Measurements from ENCODE around the gene TMEM237. TPM values are rescaled to one million over a fixed set of nuclear protein-coding genes. Genes with fewer than 3 reads are reported as not detected.
A peak's percentile ranks its signal among the peaks of the same experiment; 100 is the strongest.

TMEM237 gene
- total and polyA plus RNA-seq, 2 donors = 16.6 to 56.5 TPM

DNA sequence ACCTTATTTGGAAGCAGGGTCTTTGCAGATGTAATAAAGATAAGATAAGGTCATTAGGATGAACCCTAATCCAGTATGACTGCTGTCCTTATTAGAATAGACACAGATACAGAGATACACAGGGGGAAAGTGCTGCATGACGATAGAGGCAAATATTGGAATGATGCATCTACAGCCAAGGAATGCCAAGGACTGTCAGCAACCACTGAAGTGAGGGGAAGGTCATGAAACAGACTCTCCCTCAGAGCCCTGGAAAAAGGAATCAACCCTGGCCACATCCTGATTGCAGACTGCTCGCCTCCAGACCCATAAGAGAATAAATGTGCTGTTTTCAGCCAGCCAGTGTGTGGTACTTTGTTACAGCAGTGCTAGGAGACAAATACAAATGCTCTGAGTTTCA lies 14.8 kb downstream of the TMEM237 start:
- no peaks in the 10 kb centered on the region for H3K36me3 ChIP-seq (ENCODE audit: insufficient read depth)
- 62% methylated on average over 2 of the region's 2 CpGs for WGBS
- no peak for DNase-seq (ENCODE audit: extremely low spot score)
- H3K27ac ChIP-seq (ENCODE audit: low read depth) = no peak overlapping the region
- no peak overlapping the region for H3K4me3 ChIP-seq (ENCODE audit: low read depth, low read length)
- H3K4me1 ChIP-seq (ENCODE audit: insufficient read depth) = no peaks in the 10 kb centered on the region

DNA sequence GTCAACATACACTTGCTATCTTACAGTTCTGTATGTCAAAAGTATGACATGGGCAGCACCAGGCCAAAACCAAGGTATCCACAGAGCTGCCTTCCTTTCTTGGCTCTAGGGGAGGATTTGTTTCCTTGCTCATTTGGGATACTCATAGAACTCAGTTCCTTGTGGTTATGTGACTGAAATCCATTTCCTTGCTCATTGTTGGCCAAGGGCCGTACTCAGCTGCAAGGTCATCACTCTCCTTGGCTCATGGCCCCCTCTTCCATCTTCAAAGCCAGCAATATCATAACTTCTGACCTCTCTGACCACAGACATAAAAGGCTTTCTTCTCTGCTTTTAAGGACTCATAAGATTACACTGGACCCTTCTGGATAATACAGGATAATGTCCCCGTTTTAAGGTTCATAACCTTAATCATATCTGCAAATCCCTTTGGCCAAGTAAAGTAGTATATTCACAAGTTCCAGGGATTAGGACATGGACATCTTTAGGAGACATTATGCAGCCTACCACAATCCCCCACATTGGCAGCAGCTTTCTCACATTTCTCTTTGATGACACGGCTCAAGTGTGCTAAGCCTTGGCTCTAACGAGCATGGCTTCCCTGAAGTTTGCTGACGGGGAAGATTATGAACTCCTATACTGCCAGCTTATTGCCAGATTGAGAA lies 20.9 kb downstream of the TMEM237 start:
- 40% methylated on average over 5 of the region's 5 CpGs for WGBS
- Histone ChIP-seq H3K4me3 (ENCODE audit: low read depth, low read length) (no peak overlapping the region), H3K27ac (ENCODE audit: low read depth) (no peak overlapping the region), H3K4me1 (ENCODE audit: insufficient read depth) (no peaks in the 10 kb centered on the region), H3K36me3 (ENCODE audit: insufficient read depth) (no peaks in the 10 kb centered on the region)
- DNase-seq (ENCODE audit: extremely low spot score) = no peak

GRCh38 chr2:201621293-201621999 lies 21.9 kb downstream of the TMEM237 start:
- WGBS = 82% methylated on average over 4 of the region's 4 CpGs
- Histone ChIP-seq H3K4me1 (ENCODE audit: insufficient read depth) (no peaks in the 10 kb centered on the region), H3K27ac (ENCODE audit: low read depth) (no peak overlapping the region), H3K4me3 (ENCODE audit: low read depth, low read length) (no peak overlapping the region), H3K36me3 (ENCODE audit: insufficient read depth) (no peaks in the 10 kb centered on the region)
- DNase-seq (ENCODE audit: extremely low spot score) = no peak

DNA sequence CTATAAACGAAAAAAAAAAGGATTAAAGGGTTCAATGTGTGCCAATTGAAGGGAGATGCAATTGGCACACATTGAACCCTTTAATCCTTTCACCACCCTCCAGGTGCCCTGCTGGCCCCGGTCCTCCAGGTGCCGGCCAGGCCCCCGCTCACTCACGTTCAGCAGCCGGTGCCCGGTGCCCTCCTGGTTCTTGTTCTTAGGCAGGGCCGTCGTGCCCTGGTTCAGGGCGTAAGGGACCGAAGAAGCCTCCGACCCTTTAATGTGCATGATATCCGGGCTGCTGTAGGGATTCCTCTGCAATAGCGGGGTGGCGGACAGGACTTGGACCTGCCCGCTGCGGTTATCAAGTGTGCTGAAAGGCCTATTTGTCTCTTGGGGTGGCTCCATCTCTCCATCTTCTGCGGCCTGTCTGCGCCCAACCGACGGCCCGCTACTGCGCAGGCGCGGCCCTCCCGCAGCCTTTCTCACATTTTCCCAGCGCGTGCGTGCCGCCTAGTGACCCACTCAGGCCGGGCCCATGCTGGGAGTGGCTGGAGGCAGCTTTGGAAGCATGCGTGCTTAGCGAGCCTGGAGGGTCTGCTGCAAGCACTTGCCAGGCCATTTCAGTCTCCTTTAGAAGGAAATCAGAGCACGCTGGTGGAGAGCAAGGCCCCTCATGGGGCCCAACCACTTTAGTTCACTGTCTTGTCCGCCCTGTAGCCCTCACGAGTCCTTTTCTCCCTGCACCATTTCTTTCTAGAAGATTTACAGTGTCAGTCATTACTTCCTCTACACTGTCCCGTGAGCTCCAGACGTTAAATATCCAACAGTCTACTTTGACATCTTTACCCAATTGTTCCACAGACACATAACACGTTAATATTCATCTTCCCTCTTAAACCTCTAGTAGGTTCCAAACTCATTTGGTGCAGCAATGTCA lies 24.3 kb downstream of the TMEM237 start:
- DNase-seq (ENCODE audit: extremely low spot score) = peak; percentile 35
- no peaks in the 10 kb centered on the region for H3K36me3 ChIP-seq (ENCODE audit: insufficient read depth)
- WGBS = 38% methylated on average over 39 of the region's 39 CpGs
- no peaks in the 10 kb centered on the region for H3K4me1 ChIP-seq (ENCODE audit: insufficient read depth)
- H3K4me3 ChIP-seq (ENCODE audit: low read depth, low read length) = no peak overlapping the region
- H3K27ac ChIP-seq (ENCODE audit: low read depth) = no peak overlapping the region

GRCh38 chr2:201608021-201608420 lies 35.3 kb downstream of the TMEM237 start:
- Histone ChIP-seq H3K4me1 (ENCODE audit: insufficient read depth) (no peaks in the 10 kb centered on the region), H3K36me3 (ENCODE audit: insufficient read depth) (no peaks in the 10 kb centered on the region), H3K4me3 (ENCODE audit: low read depth, low read length) (no peak overlapping the region), H3K27ac (ENCODE audit: low read depth) (no peak overlapping the region)
- 86% methylated on average over 1 of the region's 1 CpG for WGBS
- no peak for DNase-seq (ENCODE audit: extremely low spot score)

GRCh38 chr2:201607568-201607967 lies 35.7 kb downstream of the TMEM237 start:
- Histone ChIP-seq H3K36me3 (ENCODE audit: insufficient read depth) (no peaks in the 10 kb centered on the region), H3K4me3 (ENCODE audit: low read depth, low read length) (no peak overlapping the region), H3K4me1 (ENCODE audit: insufficient read depth) (no peaks in the 10 kb centered on the region), H3K27ac (ENCODE audit: low read depth) (no peak overlapping the region)
- 82% methylated on average over 2 of the region's 2 CpGs for WGBS
- DNase-seq (ENCODE audit: extremely low spot score) = no peak

- no peak overlapping the region for H3K27ac ChIP-seq (ENCODE audit: low read depth)
- H3K4me3 ChIP-seq (ENCODE audit: low read depth, low read length) = no peak overlapping the region
- no peaks in the 10 kb centered on the region for H3K36me3 ChIP-seq (ENCODE audit: insufficient read depth)
- DNase-seq (ENCODE audit: extremely low spot score) = no peak
- no peaks in the 10 kb centered on the region for H3K4me1 ChIP-seq (ENCODE audit: insufficient read depth)
- WGBS = 78% methylated on average over 3 of the region's 3 CpGs
Observed at GRCh38 chr2:201600906-201601305, 42.4 kb downstream of the TMEM237 start.

GRCh38 chr2:201597397-201597796 lies 45.9 kb downstream of the TMEM237 start:
- no peak overlapping the region for H3K27ac ChIP-seq (ENCODE audit: low read depth)
- DNase-seq (ENCODE audit: extremely low spot score) = no peak
- 84% methylated on average over 8 of the region's 8 CpGs for WGBS
- no peak overlapping the region for H3K4me3 ChIP-seq (ENCODE audit: low read depth, low read length)
- no peaks in the 10 kb centered on the region for H3K4me1 ChIP-seq (ENCODE audit: insufficient read depth)
- no peaks in the 10 kb centered on the region for H3K36me3 ChIP-seq (ENCODE audit: insufficient read depth)

- H3K27ac ChIP-seq (ENCODE audit: low read depth) = no peak overlapping the region
- WGBS = 54% methylated on average over 2 of the region's 2 CpGs
Observed at GRCh38 chr2:201580486-201580885, 62.8 kb downstream of the TMEM237 start.

GRCh38 chr2:201579536-201579935 lies 63.8 kb downstream of the TMEM237 start:
- no peaks in the 10 kb centered on the region for H3K4me1 ChIP-seq (ENCODE audit: insufficient read depth)
- no peak overlapping the region for H3K27ac ChIP-seq (ENCODE audit: low read depth)
- H3K4me3 ChIP-seq (ENCODE audit: low read depth, low read length) = no peak overlapping the region
- no peaks in the 10 kb centered on the region for H3K36me3 ChIP-seq (ENCODE audit: insufficient read depth)
- WGBS = 65% methylated on average over 4 of the region's 4 CpGs
- no peak for DNase-seq (ENCODE audit: extremely low spot score)

More at GRCh38 chr2:201580486-201580885, 62.8 kb downstream of the TMEM237 start:
- H3K36me3 ChIP-seq (ENCODE audit: insufficient read depth) = no peaks in the 10 kb centered on the region
- no peak for DNase-seq (ENCODE audit: extremely low spot score)
- H3K4me1 ChIP-seq (ENCODE audit: insufficient read depth) = no peaks in the 10 kb centered on the region
- H3K4me3 ChIP-seq (ENCODE audit: low read depth, low read length) = no peak overlapping the region

DNA sequence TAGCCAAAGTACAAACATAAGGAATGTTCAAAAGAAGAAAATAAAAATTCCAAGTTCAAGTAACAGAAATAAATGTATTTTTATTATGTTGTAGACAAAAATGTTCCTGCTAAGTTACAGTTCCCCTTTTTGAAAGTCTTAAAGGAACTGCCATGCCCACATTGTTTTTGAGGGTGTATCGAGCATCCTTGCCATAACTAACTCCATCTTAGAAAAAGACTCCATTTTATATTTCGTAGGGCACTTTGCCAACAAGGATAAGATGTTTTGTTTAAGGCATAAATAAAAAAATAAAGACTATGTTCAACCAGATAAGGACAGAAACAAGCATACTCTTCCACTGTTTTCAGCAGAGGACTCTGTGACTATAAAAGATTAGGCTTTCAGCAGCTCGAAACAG lies 67.3 kb downstream of the TMEM237 start:
- Histone ChIP-seq H3K36me3 (ENCODE audit: insufficient read depth) (no peaks in the 10 kb centered on the region), H3K4me1 (ENCODE audit: insufficient read depth) (no peaks in the 10 kb centered on the region), H3K4me3 (ENCODE audit: low read depth, low read length) (no peak overlapping the region), H3K27ac (ENCODE audit: low read depth) (no peak overlapping the region)
- 83% methylated on average over 3 of the region's 3 CpGs for WGBS
- no peak for DNase-seq (ENCODE audit: extremely low spot score)

GRCh38 chr2:201574766-201575165 lies 68.5 kb downstream of the TMEM237 start:
- H3K27ac ChIP-seq (ENCODE audit: low read depth) = no peak overlapping the region
- no peaks in the 10 kb centered on the region for H3K36me3 ChIP-seq (ENCODE audit: insufficient read depth)
- no peak overlapping the region for H3K4me3 ChIP-seq (ENCODE audit: low read depth, low read length)
- no peak for DNase-seq (ENCODE audit: extremely low spot score)
- no peaks in the 10 kb centered on the region for H3K4me1 ChIP-seq (ENCODE audit: insufficient read depth)
- WGBS = 76% methylated on average over 1 of the region's 1 CpG

- WGBS = 94% methylated on average over 2 of the region's 2 CpGs
- Histone ChIP-seq H3K4me3 (ENCODE audit: low read depth, low read length) (no peak overlapping the region), H3K4me1 (ENCODE audit: insufficient read depth) (no peaks in the 10 kb centered on the region), H3K36me3 (ENCODE audit: insufficient read depth) (no peaks in the 10 kb centered on the region), H3K27ac (ENCODE audit: low read depth) (no peak overlapping the region)
- no peak for DNase-seq (ENCODE audit: extremely low spot score)
Observed at GRCh38 chr2:201572846-201573508, 70.3 kb downstream of the TMEM237 start.
